Testis (tissue), 3 donors: ENCODE data around the gene ADCYAP1. TPM values are rescaled to one million over a fixed set of nuclear protein-coding genes. Genes with fewer than 3 reads are reported as not detected.

ENCODE experiments used
- DNase-seq: peaks from one replicate; pipeline ENCODE4 v3.0.0-alpha.2; 2019
- H3K27ac ChIP-seq, 2 donors: fragments of 200-600 bp; sonication (generic); one replicate each; pipeline ENCODE4 v1.5.1; 2019
- H3K27me3 ChIP-seq: fragments of 200-600 bp; sonication (generic); one replicate; pipeline ENCODE4 v1.5.1; 2019
- H3K36me3 ChIP-seq: fragments of 200-600 bp; sonication (generic); one replicate; pipeline ENCODE4 v1.5.1; 2017; ENCODE audit warnings: low read depth; ENCODE audit errors: missing control alignments
- H3K4me1 ChIP-seq: fragments of 200-600 bp; sonication (generic); one replicate; pipeline ENCODE4 v1.5.1; 2019
- H3K4me3 ChIP-seq, 2 donors: fragments of 200-600 bp; sonication (generic); one replicate each; pipeline ENCODE4 v1.5.1; 2017 to 2019
- H3K9me3 ChIP-seq: fragments of 200-600 bp; sonication (generic); one replicate; pipeline ENCODE4 v1.5.1; 2017
- CTCF ChIP-seq, 3 experiments: fragments of 450-650 bp in 2 of 3; fragments of 200-600 bp in 1 of 3; sonication (generic) in 1 of 3; IDR thresholded peaks; one replicate each; pipeline ENCODE4 v1.5.1; 2016 to 2019; ENCODE audit warnings: antibody characterized with exemption in 3 of 3, mild to moderate bottlenecking in 2 of 3, moderate library complexity in 1 of 3
- POLR2A ChIP-seq: fragments of 450-650 bp; IDR thresholded peaks from one replicate; pipeline ENCODE4 v1.6.1; 2017; ENCODE audit warnings: antibody characterized with exemption, mild to moderate bottlenecking, moderate library complexity
- WGBS, 2 donors: methylation state at CpG; one replicate each; pipeline ENCODE4 v1.1.5; 2018; 5-methylcytosine and 5-hydroxymethylcytosine counted together
- intact Hi-C: fragments of 100-400 bp; cut with DNase I; formaldehyde crosslinking; loops from one replicate; pipeline ENCODE4 v1.15.1; 2023; ENCODE audit warnings: low total_unique reads
- polyA plus RNA-seq: library from polyadenylated mRNA; stranded (reverse); fragments of 350-450 nt; fragmentation: Illumina TruSeq; extraction: RNeasy Lipid Tissue Mini Kit (QIAGEN cat#74804); gene quantifications from one replicate; pipeline ENCODE4 v1.2.3, GENCODE V29; 2014; ENCODE audit warnings: low read depth, low replicate concordance; ENCODE audit not compliant: insufficient read depth
- total RNA-seq, 2 donors: library from RNA; depleted of rRNA; stranded (reverse); fragments of >200 nt; gene quantifications; one replicate each; pipeline ENCODE4 v1.2.3, GENCODE V29; 2016

ADCYAP1 gene
- total and polyA plus RNA-seq, 3 donors from 2014 or later: 3.1 to 10.1 (median 3.2) TPM

- no peaks in the 10 kb centered on the region for H3K9me3 ChIP-seq
- intact Hi-C loops: no loop called here
- H3K27me3 ChIP-seq: no peaks in the 10 kb centered on the region
- no peak overlapping the region for H3K4me3 ChIP-seq
- WGBS, 2 donors: 71 to 78% methylated on average over 1 of the region's 1 CpG
- H3K36me3 ChIP-seq: no peaks in the 10 kb centered on the region
- H3K27ac ChIP-seq: no peak overlapping the region
- no peak for DNase-seq
- H3K4me1 ChIP-seq: no peaks in the 10 kb centered on the region
- TF ChIP-seq CTCF (IDR thresholded peaks at IDR 0.05) (no peak), POLR2A (no peak)
Observed at GRCh38 chr18:896315-896714, 8.4 kb upstream of the ADCYAP1 start.

DNA sequence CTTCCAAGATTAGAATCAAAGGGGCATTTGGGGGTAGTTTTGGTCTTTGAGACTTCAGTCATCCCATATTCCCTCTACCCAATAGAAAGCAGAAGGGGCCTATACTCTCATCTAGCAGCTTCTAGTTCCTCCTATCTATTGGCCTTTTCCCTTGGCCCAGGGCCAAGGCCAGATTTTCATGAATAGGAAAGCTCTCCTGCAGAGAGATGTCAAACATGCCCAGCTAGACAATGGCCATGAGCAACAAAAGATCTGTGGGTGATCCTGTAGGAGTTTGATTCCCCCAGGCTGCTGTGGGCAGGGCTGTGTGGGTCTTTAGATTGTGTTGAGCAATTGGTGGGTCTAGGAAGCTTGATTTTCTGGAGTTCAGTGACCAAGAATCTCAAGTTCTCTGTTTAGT lies 2.9 kb upstream of the ADCYAP1 start:
- H3K27me3 ChIP-seq: no peaks in the 10 kb centered on the region
- peaks cover 13% of the 10 kb centered on the region for H3K4me1 ChIP-seq
- no peak overlapping the region for H3K27ac ChIP-seq
- no peak for DNase-seq
- TF ChIP-seq POLR2A (no peak), CTCF (IDR thresholded peaks at IDR 0.05) (no peak)
- H3K4me3 ChIP-seq: no peak overlapping the region
- intact Hi-C loops: no loop called here
- no peaks in the 10 kb centered on the region for H3K9me3 ChIP-seq
- H3K36me3 ChIP-seq: no peaks in the 10 kb centered on the region

- H3K9me3 ChIP-seq: no peaks in the 10 kb centered on the region
- no peaks in the 10 kb centered on the region for H3K36me3 ChIP-seq
- no peak overlapping the region for H3K27ac ChIP-seq
- H3K27me3 ChIP-seq: no peaks in the 10 kb centered on the region
- TF ChIP-seq POLR2A (no peak), CTCF (IDR thresholded peaks at IDR 0.05) (no peak)
- DNase-seq: no peak
- H3K4me3 ChIP-seq: no peak overlapping the region
- H3K4me1 ChIP-seq: peaks cover 18% of the 10 kb centered on the region
- WGBS, 2 donors: 38 to 40% methylated on average over 9 of the region's 9 CpGs
- intact Hi-C loops: no loop called here
Observed at GRCh38 chr18:902229-902628, 2.4 kb upstream of the ADCYAP1 start.

- intact Hi-C loops: no loop called here
- WGBS, 2 donors: 3% methylated on average over 11 of the region's 11 CpGs
- DNase-seq: peak; percentile 83
Observed at GRCh38 chr18:903701-904100, 970 bp upstream of the ADCYAP1 start.

More at GRCh38 chr18:903701-904100, 970 bp upstream of the ADCYAP1 start:
- TF ChIP-seq POLR2A (no peak), CTCF (IDR thresholded peaks at IDR 0.05) (no peak)
- Histone ChIP-seq H3K27me3 (no peaks in the 10 kb centered on the region), H3K36me3 (no peaks in the 10 kb centered on the region), H3K27ac (no peak overlapping the region), H3K4me3 (no peak overlapping the region), H3K4me1 (peaks cover 28% of the 10 kb centered on the region), H3K9me3 (no peaks in the 10 kb centered on the region)
